Tibial nerve (tissue), 4 donors: ENCODE measurements around the gene MAPK9.

Source experiments
- EP300 ChIP-seq, 2 donors: sonication (generic); formaldehyde crosslinking; IDR thresholded peaks; one replicate each; pipeline ENCODE4 v1.6.1; 2017; ENCODE audit warnings: antibody characterized with exemption in 2 of 2, mild to moderate bottlenecking in 1 of 2
- TF ChIP-seq, protein P1 (sequence below), 5 experiments: fragments of 200-600 bp in 3 of 5; fragments of 450-650 bp in 2 of 5; sonication (generic) in 3 of 5; IDR thresholded peaks; one replicate each; pipeline ENCODE4 v1.5.1; 2016 to 2019; ENCODE audit warnings: antibody characterized with exemption in 5 of 5, mild to moderate bottlenecking in 3 of 5, moderate library complexity in 2 of 5

- TF ChIP-seq, protein P1, sequence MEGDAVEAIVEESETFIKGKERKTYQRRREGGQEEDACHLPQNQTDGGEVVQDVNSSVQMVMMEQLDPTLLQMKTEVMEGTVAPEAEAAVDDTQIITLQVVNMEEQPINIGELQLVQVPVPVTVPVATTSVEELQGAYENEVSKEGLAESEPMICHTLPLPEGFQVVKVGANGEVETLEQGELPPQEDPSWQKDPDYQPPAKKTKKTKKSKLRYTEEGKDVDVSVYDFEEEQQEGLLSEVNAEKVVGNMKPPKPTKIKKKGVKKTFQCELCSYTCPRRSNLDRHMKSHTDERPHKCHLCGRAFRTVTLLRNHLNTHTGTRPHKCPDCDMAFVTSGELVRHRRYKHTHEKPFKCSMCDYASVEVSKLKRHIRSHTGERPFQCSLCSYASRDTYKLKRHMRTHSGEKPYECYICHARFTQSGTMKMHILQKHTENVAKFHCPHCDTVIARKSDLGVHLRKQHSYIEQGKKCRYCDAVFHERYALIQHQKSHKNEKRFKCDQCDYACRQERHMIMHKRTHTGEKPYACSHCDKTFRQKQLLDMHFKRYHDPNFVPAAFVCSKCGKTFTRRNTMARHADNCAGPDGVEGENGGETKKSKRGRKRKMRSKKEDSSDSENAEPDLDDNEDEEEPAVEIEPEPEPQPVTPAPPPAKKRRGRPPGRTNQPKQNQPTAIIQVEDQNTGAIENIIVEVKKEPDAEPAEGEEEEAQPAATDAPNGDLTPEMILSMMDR (IDR thresholded peaks at IDR 0.05) = no peak
- TF ChIP-seq EP300 (IDR thresholded peaks at IDR 0.05) = no peak
Measured at GRCh38 chr5:180197016-180197702, 94.7 kb downstream of the MAPK9 start.
